ENCODE data around the gene FUBP3.
"Not testable (repeated sequence)": the region's sequence is repeated elsewhere in the genome, so short reads cannot be mapped to it uniquely, and the experiment has no call there.

FUBP3 gene

DNA sequence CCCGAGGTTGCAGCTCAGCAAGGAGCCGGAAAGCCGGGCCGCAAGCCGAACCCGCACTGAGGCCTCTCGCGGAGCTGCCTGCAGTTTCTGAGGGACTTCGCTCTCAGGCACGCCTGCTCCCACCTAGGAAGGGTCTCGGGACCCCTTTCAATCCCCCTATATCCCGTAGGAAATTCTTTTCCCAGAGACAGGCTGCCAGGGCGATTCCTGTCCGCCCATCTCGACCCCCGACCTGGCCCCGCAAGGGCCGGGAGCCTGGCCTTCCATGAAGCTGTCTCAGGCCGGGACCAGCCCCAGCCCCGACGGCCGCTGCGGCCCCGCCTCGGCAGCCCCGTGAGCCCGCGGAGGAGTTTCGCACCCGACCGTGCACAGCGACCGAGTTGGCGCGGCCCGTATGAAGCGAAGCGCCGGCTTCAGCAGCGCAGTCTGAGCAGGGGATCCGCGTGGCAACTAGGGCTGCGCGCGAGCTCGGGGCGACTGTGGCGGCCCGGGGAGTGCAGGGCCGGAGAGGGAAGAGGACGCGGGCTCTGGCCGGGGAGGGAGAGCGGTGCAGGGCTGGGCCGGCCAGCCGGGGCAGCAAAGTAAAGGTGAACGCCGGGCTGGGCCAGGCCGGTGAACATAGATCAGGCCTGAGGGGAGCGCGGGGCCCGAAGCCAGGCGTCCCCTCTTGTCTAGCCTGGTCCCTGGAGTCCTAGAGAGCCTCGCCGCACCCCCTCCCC is 84.0 kb downstream of the FUBP3 start:
- DNase-seq = no peak

DNA sequence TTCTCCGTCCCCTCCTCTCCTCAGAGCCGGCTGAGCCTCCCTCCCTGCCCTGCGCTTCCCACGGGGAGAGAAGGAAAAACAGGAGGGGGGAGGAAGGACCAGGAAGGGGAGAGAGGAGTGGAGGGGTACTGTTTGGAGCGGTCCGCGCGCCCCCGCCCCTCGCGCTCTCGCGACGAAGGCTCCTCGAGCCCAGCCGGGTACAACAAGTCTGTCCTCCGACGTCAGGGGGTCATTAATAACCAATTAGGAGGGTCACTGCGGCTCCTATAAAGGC is 84.5 kb downstream of the FUBP3 start:
- DNase-seq = no peak

DNA sequence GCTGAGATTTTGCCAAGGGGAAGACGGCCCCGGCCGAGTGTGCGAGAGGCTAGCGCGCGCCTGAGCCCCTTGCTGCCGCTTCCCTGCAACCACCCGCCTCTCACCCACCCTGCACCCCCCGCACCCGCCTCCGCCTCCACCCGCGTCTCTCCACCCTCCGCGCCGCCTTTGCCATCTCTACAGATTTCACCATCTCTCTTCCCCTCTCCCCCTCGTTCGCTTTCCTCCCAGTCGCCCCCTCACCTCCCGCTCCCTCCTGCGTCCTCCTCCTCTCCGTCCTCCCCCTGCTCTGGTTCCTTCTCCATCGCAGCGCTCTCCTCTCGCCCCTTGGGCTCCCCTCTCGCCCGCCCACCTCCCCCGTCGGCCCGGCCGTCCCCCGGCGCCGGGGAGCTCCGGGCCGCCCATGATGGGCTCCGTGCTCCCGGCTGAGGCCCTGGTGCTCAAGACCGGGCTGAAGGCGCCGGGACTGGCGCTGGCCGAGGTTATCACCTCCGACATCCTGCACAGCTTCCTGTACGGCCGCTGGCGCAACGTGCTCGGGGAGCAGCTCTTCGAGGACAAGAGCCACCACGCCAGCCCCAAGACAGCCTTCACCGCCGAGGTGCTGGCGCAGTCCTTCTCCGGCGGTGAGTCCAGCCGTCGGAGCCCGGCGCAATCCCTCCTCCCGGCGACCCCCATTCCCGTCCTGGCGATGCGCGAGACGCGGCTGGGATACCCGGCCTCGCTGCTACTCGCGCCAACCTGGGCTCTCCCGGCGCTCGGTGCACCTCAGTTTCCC is 85.1 kb downstream of the FUBP3 start, which contains the start of gene PRDM12:
Gene PRDM12 (plus strand): TSS at position 344 of the 778 bp plus-strand sequence. CDS start 60 bp downstream, at position 404.
- no peak for DNase-seq

DNA sequence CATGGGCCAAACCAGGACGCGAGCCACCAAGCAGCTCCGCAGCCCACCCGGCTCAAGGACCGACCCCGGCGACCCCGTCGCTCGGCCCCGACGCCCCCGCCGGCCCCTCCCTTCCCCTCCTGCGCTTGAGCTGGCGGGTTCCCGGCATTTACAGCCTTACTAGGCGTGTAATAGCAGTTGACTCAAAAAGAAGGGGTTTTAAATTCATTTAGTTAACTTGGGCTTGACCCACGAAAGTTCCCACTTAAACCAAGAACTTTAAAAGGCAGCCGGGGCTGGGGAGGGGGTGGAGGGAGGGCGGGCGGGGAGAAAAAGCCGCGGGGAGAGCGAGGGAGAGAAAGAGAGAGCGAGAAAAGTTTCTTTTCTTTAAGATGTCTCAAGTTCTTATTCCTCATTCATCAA is 85.7 kb downstream of the FUBP3 start:
- no peak for DNase-seq

DNA sequence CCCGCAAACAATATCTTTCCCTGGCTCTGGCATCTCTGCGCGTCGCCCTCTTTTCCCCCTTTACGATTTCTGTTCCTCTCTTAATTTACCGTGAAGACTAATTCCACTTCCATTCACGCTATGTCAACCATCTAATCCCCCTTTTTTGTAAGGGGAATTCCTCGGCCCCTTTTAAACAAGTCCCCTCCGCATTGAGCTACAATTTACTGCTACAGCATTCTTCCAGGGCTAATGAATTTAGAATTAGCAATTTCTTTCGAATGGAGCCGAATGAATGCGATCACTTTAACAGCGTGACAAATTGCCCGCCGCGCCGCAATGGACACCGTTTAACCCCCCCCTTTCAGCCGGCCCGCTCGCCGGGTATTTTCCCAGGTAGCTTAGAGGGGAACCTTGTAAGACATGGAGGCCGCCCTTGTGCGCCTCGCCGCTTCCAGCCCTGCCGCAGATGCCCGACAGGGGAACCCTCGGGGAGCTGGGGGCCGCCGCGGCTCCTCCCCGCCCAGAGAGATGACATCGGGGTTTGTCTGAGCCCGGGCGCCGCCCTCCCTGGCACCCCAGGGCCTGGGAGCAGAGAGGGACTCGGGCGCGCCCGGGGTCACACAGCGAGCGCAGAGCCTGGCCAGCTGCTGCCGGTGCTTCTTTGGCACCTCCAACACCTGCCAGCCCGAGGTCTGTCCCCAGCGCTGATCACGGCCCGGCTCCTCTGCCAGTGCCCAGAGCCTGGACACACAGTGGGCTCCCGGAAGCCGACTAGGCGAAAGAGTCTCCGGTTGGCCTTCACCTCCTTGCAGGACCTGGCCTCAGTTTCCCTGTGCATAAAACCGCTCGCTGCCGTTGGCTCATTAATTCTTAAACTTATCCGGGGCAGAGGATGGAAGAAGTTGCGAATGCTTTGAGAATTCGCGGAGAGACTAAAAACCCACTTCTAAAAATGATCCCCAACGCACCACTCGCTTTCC is 86.3 kb downstream of the FUBP3 start:
- no peak for DNase-seq

DNA sequence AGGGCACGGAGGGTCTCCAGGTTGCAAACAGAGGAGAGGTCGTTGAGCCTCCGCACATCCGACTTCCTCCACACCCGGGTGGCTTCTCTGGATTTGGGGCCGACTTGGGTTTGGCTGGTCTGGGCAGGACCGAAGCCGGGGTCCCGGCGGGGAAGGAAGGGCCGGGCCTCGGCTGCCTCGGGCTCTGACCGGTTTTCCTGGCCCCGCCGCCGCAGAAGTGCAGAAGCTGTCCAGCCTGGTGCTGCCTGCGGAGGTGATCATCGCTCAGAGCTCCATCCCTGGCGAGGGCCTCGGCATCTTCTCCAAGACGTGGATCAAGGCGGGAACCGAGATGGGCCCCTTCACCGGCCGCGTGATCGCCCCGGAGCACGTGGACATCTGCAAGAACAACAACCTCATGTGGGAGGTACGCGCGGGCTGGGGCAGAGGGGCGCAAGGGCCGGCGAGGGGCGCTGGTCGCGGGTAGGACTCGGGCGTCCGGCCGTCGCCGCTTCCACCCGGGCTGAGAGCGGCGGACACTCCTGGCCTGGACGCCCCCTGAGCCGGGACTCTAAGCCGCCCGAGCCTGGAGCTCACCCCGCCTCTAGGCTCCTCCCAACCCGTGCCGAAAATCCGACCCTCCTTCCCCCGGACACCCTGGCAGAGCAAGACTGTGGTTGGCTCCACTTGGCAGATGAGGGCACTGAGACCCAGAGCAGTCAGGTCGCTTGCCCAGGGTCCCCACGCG is 87.2 kb downstream of the FUBP3 start:
- no peak for DNase-seq

DNA sequence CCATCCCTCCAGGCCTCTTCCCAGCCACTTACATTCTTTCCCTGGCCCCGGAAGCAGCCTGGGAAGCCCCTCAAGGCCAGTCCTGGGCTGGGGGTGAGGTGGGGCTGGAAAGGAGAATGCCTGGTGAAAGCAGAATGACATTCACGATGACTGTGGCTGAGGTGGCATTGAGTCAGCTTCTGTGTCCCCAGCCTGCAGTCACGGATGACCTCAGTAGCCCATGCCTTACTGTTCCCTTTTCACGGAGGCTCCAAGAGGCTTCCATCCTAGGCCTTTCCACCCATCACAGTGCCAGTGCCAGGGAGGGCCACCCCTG is 87.7 kb downstream of the FUBP3 start:
- no peak for DNase-seq

DNA sequence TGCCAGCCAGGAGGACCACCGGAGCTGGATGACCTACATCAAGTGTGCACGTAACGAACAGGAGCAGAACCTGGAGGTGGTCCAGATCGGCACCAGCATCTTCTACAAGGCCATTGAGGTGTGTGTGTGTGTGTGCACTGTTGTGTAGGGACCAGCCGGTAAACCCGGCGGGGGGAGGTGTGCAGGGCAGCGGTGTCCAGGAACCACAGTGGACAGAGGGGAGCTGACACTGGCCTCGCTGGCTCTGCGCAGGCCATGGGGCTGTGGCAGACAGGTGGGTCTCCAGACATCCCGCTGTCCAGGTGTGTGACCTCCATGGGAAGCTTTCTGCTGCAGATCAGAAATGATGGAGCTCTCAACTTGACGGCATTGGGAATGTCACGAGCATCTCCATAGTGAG is 88.8 kb downstream of the FUBP3 start:
- DNase-seq = no peak

DNA sequence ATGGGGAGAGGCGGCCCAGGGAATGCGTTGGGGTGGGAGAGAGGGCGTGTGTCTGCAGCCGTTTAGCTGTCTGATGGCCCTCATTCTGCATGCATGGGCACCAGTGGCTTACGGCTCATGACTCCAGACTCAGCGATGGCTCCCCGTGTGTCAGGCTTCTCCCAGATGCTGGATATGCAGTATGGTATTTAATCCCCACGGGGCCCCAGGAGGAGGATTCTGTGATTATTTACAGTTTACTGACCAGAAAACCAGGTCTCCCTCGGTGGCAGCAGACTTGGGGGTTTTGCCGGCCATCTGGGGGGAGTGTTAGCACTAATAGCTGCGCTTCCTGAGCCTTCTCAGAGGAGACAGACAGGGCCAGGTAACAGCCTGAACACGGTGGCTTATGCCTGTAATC is 89.3 kb downstream of the FUBP3 start:
- DNase-seq = no peak

DNA sequence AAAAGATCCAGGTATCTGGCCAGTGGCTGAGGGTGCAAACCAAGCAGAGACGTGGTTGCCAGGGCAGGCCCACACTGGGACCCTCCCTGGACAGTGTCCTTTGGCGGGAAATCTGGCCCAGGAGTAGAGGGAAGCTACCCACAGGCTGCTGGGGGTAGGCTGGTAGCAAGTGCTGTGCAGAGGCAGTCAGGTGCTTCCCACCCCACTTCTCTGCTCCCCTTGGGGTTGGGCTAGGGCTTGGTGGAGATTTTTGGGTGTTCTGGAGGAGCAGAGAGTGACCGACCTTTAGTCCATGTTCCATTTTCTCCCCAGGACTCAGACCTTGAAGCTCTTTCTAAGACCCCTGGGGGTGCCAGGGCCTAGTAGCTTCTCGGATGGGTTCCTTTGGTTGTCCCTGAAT is 90.6 kb downstream of the FUBP3 start:
- no peak for DNase-seq

DNA sequence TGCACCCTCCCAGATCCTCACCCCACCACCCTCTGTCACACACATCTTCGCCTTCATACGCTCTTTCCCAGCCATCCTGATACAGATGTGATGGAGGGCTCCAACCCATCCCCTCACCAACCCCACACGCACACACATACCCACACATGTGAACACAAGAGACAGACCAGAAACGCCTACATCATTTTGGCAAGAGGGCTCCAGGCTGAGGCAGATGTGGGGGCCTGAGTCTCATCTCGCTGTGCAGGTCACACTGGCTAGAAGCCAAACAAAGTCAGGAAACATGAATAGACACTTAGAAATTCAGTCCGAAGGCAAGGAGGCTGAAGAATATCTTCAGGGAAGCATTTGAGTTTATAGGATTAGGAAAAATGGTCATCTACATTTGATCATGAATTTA is 91.3 kb downstream of the FUBP3 start:
- no peak for DNase-seq

DNA sequence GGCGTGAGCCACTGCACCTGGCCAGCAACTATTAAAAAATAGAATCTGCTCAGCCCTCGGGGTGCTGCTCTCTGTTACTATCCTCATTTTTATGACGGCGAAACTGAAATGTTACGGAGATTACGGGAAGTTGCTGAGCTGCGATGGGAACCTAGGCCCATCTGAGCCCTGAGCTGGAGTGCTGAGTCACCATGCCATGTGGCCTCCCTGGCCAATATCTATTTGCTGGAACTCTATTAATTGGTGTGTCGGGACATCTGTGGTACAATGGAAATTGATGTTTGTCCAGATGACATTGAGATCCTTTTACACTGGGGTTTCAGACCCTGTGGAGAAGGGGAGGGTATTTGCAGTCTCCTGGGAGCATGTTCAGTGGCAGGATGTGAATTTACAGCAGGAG is 93.1 kb downstream of the FUBP3 start:
- no peak for DNase-seq

DNA sequence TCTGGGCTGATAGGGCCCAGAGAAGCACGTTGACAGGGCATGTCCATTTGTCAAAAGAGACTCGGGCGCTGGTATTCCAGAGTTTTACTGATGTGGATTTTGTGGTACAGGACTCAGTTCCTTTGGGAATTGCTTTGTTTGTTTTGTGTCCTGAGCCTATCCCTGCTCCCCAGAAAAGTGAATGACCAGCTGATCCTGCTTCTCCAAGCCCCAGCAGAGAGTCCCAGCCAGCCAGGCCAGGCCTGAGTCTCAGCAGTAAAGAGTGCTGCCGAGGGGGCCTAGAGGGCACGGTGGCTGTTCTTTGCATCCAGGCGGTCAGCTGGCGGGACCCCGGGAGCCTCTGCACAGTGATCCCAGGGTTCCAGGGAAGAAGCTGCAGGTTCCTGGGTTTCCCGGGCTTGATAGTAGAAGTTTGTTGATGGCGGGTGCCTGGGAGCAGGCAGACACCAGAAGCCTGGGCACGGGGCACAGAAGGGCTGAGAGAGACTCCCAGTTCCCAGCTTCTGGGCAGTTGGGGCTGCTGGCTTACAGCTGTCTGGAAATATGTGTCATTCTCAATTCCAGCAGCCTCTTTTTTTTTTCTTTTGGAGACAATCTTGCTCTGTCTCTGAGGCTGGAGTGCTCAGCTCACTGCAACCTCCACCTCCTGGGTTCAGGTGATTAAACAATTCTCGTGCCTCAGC is 93.7 kb downstream of the FUBP3 start:
- no peak for DNase-seq

DNA sequence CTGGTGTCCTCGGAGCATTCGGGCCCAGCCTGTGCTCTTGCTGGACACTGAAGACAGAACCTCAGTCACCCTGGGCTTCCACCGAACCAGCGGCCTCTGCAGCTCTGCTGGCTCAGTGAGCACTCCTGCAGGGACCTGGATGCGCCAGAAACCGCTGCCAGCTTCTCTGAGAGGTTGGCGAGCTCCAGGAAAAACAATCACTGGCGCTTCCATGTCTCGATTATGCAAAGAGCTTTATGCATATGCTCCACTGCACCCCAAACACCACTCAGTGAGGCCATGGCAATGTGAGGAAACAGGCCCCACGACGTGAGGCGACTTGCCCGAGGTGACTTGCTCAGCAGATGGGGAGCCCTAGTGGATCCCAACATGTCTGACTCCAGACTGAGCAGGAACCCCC is 96.0 kb downstream of the FUBP3 start:
- DNase-seq = no peak

DNA sequence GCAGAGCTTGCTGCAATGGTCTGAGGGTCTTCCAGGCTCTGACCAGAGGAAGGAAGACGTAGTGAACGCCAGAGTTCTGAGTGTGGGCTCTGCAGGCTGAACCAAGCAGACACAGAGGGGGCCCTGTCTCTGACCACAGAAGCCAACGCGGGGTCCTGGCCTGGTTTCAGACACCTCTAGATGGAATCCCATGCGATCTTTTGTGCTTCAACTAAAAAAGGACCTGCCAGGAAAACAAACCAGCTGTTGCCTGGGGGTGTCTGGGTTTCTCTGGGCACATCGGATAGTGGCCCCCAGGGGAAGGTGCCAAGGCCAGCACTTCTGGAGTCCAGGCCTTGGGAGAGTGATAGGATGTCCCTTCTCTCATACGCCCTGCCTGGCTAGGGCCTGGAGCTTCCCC is 97.9 kb downstream of the FUBP3 start:
- no peak for DNase-seq

DNA sequence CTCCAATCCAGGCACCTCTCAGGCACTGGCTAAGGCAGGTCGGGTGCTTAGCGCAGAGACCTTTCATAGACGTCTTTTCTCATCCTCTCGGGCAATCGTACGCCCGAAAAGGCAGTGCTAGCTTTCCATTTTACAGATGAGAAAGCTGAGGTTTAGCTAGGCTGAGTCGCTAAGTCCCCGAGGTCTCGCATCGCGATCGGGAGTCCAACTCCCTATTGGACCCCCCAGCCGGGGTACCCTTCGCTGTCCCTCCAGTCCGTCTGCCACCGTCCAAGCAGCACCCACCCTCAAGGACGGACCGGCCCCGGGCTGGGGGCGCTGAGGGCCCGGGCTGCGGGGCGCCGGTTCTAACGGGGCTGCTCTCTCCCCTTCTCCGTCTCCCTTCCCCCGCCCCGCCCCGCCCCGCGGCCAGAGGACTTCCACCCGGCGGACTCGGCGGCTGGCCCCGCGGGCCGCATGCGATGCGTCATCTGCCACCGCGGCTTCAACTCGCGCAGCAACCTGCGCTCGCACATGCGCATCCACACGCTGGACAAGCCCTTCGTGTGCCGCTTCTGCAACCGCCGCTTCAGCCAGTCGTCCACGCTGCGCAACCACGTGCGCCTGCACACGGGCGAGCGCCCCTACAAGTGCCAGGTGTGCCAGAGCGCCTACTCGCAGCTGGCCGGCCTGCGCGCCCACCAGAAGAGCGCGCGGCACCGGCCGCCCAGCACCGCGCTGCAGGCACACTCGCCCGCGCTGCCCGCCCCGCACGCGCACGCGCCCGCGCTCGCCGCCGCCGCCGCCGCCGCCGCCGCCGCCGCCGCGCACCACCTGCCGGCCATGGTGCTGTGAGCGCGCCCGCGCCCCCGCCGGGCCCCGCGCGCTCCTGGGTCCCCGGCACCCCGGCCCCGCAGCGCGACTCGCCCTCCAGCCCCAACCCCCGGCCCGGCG is 101.7 kb downstream of the FUBP3 start:
- no peak for DNase-seq

DNA sequence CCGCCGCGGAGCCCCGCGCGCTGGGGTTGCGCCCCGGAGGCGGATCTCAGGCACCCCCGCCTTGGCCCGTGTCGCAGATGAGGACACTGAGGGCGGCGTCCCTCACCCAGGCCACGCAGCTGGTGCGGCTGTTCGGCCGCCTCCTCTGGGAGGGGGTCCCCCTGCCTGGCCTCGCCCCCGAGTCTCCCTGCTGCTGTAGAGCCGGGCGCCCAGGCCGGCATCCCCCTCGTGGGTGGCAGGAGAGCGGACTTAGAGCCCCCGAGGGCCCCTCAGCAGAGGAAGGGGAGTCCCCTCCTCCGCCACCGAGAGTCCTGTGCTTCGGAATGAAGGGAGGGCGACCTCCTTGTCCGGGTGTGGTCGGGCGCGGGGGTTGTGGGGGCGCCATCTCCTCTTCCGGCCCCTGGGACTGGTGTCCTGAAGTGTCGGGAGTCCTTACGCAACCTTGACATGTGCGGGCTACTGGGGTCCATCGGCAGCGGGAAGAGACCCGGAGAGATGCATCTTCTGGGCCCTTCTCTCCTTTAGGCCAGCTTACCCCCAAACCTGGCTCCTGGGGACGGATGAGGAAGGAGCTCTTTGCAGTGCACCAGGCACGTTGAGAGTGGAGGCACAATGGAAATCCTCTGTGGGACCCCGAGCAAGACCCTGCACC is 102.5 kb downstream of the FUBP3 start:
- DNase-seq = no peak

DNA sequence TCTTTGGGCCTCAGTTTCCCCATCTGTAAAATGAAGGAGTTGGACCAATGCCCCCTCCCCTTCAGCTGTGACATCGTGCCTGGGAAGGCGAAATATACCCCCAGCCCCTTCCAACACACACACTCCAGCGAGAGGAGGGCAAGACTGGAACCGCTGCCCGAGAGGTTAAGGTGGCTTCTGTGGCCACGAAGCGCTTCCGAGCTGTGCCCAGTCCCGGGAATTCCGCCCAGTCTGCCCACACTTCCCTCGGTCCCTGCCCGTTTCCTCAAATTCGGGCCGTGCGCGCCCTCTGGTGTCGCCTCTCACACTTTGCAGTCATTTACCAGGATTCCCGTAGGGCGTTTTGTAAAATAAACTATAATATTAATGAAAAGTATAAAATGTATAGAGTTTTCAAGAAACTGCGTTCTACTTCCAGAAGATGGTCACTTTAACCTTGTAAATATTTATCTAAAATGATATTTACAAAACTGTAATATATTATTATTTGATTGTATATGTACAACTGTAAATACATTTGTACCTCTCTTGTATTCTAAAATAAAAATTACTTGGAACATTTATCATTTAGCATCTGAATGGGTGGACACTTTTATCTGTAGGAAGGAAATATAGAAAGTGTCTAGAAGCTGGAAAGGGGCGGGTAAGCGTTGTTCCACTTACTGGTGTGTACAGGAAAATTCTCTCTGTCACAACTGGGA is 103.2 kb downstream of the FUBP3 start:
- DNase-seq = no peak

DNA sequence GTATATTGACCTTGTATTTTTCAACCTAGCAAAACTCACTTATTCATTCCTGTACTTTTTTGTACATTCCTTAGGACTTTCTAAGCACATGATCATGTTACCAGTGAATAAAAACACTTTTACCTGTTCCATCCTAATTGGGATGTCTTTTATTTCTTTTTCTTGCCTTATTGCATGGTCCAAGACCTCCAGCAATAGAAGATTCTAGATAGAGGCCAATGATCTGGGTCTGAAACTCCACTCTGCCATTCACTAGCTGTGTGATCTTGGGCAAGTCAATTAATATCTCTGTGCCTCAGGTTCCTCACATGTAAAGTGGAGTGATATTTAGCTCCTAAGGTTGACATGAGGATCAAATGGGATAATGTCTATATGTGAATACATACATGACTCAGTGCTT is 105.7 kb downstream of the FUBP3 start:
- no peak for DNase-seq

DNA sequence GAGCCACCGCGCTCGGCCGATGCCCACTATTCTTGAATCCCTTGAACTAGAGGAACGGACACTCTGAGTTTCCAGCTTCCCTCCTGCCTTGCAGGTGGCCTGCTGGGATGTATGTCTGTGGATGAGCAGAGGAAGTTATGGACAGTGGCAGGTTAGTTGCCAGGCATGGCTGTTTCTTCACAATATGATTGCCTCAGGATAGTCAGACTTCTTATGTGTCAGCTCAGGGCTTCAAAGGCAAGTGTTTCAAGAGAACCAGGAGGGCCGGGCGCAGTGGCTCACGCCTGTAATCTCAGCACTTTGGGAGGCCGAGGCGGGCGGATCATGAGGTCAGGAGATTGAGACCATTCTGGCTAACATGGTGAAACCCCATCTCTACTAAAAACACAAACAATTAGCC is 106.6 kb downstream of the FUBP3 start:
- DNase-seq = not testable (repeated sequence)

Measured in SIG-M5 (cell line).